ENCODE measurements around the gene DUSP18.
"Not testable (repeated sequence)": the region's sequence is repeated elsewhere in the genome, so short reads cannot be mapped to it uniquely, and the experiment has no call there.

DUSP18 gene

DNA sequence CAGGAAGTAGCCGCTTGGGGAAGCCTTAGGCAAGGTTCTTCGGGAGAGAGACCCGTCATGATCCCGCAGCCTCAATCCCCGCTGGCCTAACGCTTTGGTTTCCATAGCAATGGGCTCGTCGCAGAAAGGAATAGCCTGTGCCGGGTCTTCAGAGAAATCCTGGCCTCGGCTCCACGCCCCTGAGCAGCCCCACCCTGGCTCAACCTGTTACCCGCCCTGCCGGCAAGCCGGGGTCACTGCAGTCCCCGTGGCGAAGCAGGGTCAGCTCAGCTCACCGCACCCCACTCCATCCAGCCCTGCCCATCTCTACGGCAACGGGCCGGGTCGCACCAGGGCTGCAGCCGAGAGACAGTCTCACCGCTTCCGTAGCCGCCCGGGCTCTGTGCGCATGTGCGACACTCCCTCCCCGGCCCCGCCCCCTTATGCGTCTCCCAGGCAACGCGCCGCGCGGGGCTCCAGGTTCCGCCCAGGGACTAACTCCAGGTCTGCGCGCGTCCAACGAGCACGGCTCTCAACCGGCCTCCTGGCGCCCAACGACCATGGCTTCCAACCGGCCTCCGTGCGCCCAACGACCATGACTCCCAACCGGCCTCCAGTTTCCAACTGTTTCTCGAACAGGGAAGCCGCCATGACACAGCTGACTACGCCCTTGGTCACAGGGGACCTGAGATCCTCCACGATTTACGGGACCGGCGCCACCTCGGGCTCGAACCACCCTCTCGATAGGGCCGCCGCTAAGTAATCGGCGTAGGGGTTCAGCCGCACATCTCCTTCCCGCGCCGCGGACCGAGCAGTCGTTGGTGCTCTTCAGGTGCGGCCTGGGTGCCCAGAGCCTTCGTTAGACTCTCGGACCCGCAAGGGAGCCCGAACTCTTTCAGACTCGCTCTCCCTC is at the start of gene DUSP18:
Gene DUSP18 (minus strand): TSS at position 382 of the 892 bp plus-strand sequence. CDS start 3,872 bp downstream, outside the sequence.
- DNase-seq = peak; percentile 95

- DNase-seq = no peak
These were observed 46.4 kb upstream of the DUSP18 start for GRCh38 chr22:30714062-30714461.

DNA sequence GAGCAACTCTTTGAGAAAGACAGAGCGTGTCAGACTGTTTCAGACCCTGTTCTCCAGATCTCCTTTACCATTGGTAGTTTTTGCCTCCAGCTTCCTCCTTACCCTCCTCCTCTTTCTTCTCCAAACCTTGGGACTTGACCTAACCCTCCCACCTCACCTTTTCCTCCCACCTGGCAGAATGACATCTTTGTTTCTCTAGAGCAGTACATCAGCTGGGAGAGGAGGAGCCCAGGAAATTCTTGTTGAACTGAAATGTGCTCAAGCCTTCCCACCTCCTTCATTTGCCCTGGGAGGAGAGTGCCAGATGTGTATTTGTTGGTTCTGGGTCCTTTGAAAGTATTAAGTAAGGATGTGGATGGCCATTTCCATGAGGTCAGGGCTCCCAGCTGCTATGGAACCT is 44.4 kb upstream of the DUSP18 start:
- DNase-seq = no peak

DNA sequence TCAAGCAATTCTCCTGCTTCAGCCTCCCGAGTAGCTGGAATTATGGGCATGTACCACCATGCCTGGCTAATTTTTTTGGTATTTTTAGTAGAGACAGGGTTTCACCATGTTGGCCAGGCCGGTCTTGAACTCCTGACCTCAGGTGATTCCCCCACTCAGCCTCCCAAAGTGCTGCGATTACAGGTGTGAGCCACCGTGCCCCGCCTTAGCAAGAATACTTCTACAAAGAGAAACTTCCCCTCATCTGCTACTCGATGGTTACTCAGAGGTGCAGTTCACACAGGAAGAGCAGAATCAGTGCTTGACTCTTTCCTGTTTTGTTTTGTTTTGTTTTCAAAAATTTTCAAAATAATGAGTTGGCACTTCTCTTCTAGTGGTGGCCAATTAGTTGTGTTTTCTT is 42.3 kb upstream of the DUSP18 start:
- peak; percentile 53 for DNase-seq

DNA sequence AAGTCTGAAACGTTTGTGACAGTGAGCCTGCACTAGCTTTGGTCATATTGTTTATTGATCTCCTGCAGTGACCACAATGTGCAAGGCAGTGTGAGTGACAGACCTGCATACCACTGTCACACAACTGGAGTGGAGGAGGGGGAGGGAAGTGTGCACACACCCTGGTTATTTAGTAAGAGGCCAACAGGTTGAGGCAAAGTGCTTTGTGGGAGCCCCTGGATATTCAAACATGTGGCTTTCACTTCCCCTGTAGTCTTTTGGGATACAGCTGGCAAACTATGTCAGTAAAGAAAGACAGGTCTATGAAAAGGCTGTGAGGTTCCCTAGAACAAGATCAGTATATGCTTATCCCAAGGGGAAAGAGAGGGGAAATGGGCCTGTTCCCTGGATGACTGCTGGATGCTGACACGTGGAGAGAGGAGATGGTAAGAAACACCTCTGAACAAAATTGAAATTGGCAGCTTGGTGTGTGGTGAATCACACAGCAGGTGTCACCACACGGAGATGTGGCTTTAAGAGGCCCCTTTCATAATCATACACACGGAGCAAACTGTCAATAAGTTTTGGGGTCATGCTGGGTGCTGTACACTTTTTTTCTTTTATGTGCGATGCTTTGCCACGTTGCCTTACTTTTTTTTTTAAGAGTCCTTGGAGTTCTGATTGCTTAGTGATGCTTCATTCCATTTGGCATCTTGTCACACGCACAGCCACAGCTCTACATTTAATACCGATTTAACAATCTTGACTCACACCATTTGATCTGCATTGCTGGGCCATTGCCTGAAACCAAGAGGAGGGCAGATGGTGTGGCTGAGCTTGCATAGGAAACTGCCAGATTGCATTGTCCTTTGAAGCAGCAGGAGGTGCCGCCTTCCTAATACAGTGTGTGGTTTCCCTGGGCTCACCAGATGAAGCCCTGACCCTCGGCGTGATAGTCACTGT is 38.3 kb upstream of the DUSP18 start:
- no peak for DNase-seq

- no peak for DNase-seq
These were observed 37.3 kb upstream of the DUSP18 start for GRCh38 chr22:30704978-30705377.

- DNase-seq = no peak
These were observed 35.2 kb upstream of the DUSP18 start for GRCh38 chr22:30702856-30703255.

DNA sequence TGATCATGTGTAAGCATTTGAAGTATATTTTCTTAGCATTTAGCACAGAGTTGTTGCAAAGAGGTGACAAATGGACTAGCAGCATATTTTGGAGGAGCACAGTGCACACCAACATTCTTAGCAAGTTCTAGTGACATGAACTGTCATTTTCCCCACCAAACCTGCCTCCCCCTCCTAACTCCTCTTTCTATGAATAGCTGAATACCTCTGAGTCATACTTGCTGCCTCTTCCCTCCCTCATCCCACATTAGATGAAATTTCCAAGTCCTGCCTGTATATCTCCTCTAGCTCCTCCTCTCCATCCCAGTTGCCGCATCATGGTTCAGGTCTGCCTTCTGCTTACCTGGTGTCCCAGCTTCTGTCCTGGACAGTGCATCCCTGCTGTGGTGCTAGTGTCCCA is 34.2 kb upstream of the DUSP18 start:
- no peak for DNase-seq

DNA sequence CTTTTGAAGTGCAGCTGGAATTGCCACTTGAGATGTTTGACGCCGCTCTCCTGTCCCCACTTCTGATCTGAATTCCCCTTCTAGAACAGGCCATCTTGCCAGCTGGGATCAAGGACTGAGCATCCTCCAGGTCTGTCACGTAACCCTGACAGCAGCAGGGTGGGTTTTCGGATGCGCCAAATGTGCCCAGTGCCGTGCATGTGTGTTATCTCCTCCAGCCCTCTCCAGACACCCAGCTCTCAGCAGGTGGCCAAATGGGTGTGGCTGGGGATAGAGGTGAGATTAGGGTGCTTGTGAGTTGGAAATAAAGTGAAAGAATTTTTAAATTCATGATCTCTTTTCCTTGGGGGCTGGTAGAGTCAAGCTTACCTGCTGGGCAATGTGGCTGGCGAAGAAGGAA is 30.3 kb upstream of the DUSP18 start:
- DNase-seq = no peak

GRCh38 chr22:30695871-30696655 is 28.4 kb upstream of the DUSP18 start:
- no peak for DNase-seq

GRCh38 chr22:30695351-30695851 is 27.7 kb upstream of the DUSP18 start:
- no peak for DNase-seq

DNA sequence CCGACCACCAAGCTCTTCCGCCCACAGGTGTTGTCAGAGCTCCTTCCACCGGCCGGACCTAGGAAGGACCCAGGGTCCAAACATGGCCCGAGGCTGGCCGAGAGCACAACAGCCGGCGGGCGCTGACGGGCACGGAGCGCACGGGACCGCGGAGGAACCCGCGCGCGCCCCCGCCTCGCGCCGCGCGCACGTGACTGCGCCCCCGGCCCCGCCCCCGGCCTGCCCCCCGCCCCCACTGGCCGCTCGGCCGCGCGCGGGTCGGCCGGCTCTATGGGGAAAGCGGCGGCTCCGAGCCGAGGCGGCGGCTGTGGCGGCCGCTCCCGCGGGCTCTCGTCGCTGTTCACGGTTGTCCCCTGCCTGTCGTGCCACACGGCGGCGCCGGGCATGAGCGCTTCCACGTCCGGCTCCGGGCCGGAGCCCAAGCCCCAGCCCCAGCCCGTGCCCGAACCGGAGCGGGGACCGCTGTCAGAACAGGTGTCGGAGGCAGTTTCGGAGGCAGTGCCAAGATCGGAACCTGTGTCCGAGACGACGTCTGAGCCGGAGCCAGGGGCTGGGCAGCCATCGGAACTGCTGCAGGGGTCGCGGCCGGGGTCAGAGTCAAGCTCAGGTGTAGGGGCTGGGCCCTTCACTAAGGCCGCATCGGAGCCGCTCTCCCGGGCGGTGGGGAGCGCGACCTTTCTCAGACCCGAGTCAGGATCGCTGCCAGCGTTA is 27.1 kb upstream of the DUSP18 start, which contains the start of gene OSBP2:
Gene OSBP2 (plus strand): TSS at position 235 of the 711 bp plus-strand sequence. CDS start 36 bp downstream, at position 271.
- DNase-seq = peak; percentile 34

DNA sequence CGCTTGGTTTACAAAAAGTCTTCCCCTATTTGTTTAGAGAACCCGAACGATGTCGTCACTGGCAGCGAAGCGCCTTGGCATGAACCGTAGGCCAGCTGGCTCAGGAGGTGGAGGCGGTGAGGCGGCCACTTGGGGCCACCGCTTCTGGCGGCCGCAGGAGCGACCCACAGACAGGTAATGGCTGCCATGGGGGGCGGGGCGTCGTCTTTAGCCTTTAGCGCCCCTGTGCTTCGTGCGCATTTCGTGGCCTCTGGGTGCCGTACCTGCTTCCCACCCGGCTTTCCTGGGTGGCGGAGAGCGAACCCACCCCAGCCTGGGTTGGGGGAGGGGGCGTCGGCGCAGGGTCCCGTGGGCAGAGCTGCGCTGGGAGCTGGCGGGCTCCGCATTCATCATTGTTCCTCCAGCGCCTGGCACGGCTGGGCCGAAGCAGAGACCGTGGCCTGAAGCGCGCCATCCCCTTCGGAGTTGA is 26.5 kb upstream of the DUSP18 start:
- DNase-seq = peak; percentile 55

- DNase-seq = no peak
These were observed 23.5 kb upstream of the DUSP18 start for GRCh38 chr22:30691204-30691603.

DNA sequence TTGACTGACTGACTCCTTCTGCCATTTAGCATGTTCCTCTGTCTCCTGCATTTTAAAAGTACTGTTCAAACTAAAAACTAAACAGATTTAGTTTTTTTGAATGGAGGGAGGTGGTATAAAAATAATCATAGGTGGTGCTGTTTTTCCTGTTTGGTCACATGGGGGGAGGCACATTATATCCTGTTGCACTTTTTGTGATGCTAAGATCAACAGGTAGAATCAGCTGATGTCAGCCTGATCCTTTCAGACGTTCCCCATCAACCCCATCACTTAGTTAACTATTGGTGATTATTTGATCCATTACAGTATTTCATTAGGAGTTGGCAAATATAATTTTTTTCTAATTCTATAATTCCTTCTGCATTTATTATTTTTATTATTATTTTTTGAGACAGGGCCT is 21.9 kb upstream of the DUSP18 start:
- no peak for DNase-seq

DNA sequence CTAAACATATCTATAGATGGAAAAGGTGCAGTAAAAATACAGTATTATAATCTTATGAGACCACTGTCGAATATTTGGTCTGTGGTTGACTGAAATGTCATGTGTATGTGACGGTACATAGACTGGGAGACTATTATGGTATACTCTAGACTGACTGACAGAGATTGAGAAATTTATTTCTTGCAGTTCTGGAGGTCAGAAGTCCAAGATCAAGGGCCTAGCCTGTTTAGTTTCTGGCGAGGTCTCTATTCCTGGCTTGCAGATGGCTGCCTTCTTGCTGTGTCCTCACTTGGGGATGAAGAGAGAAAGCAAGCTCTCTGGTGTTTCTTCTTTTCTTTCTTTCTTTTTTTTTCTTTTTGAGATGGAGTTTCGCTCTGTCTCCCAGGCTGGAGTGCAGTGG is 19.7 kb upstream of the DUSP18 start:
- no peak for DNase-seq

GRCh38 chr22:30685178-30685577 is 17.5 kb upstream of the DUSP18 start:
- DNase-seq = no peak

DNA sequence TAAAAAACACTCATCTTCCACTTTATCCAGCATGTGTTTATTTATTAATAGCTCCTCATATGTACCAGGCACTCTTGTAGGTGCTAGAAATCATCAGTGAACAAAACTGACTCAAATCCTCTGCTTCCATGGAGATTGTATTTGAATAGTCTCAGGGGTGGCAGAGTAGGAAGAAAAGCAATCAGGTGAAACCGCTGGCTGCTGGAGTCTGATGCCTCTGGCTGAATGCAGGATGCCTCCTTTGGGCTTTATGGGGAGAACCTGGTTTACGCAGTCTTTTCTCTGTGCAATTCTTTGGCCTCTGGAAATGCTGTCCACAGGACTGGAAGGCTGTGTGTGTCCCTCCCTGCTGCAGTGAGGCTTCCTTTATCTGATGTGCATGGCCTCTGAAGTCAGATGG is 14.2 kb upstream of the DUSP18 start:
- no peak for DNase-seq

GRCh38 chr22:30680991-30681770 is 13.5 kb upstream of the DUSP18 start:
- DNase-seq = no peak

- not testable (repeated sequence) for DNase-seq
These were observed 12.4 kb upstream of the DUSP18 start for GRCh38 chr22:30679895-30680690.

All from CD4-positive, alpha-beta T cell treated with Interleukin-12 subunit alpha and Interleukin-12 subunit beta, for 1 hour (primary cell).